HuH-7.5 (cell line): ENCODE results near the gene GRAMD2A.
A peak's percentile ranks its signal among the peaks of the same experiment; 100 is the strongest.

Experiments
- DNase-seq: peaks from one replicate; pipeline ENCODE4 v3.0.0; 2011; ENCODE audit warnings: low spot score

GRAMD2A gene

GRCh38 chr15:72133211-72133610 is 64.4 kb downstream of the GRAMD2A start:
- no peak for DNase-seq

- DNase-seq, result no peak
These were observed 65.7 kb downstream of the GRAMD2A start for GRCh38 chr15:72131922-72132321.

- no peak for DNase-seq
These were observed 67.3 kb downstream of the GRAMD2A start for GRCh38 chr15:72130272-72130671.

GRCh38 chr15:72128359-72128758 is 69.2 kb downstream of the GRAMD2A start:
- DNase-seq, result no peak

- no peak for DNase-seq
These were observed 69.8 kb downstream of the GRAMD2A start for GRCh38 chr15:72127724-72128322.

- no peak for DNase-seq
These were observed 73.4 kb downstream of the GRAMD2A start for GRCh38 chr15:72124218-72124617.

- peak; percentile 96 for DNase-seq
These were observed 79.3 kb downstream of the GRAMD2A start, which contains the start of the genes MYO9A and SENP8 for GRCh38 chr15:72118017-72118978. Gene MYO9A, minus strand, starts transcription at chr15:72118150. Its CDS starts 71,587 bp downstream, at chr15:72046563. Gene SENP8, plus strand, starts transcription at chr15:72118403. Its CDS starts 21,221 bp downstream, at chr15:72139624.

GRCh38 chr15:72117486-72118016 is 80.0 kb downstream of the GRAMD2A start:
- peak; percentile 67 for DNase-seq

GRCh38 chr15:72116731-72117485 is 80.7 kb downstream of the GRAMD2A start:
- DNase-seq, result peak; percentile 37

GRCh38 chr15:72113347-72114031 is 84.1 kb downstream of the GRAMD2A start:
- DNase-seq, result peak; percentile 46

- no peak for DNase-seq
These were observed 84.8 kb downstream of the GRAMD2A start for GRCh38 chr15:72112805-72113204.

- no peak for DNase-seq
These were observed 85.5 kb downstream of the GRAMD2A start for GRCh38 chr15:72112116-72112515.

- peak; percentile 48 for DNase-seq
These were observed 87.2 kb downstream of the GRAMD2A start for GRCh38 chr15:72110355-72110754.
